Hematopoietic multipotent progenitor cell treated with erythropoietin and hydrocortisone succinate and interleukin-3 and kit ligand, for 17 days (in vitro differentiated cells): ENCODE measurements around the gene PARVA.
"Not testable (repeated sequence)": the region's sequence is repeated elsewhere in the genome, so short reads cannot be mapped to it uniquely, and the experiment has no call there.

ENCODE experiments used
- DNase-seq: peaks from one replicate; pipeline ENCODE4 v3.0.0-alpha.2; 2015; ENCODE audit warnings: low spot score

Gene PARVA

DNA sequence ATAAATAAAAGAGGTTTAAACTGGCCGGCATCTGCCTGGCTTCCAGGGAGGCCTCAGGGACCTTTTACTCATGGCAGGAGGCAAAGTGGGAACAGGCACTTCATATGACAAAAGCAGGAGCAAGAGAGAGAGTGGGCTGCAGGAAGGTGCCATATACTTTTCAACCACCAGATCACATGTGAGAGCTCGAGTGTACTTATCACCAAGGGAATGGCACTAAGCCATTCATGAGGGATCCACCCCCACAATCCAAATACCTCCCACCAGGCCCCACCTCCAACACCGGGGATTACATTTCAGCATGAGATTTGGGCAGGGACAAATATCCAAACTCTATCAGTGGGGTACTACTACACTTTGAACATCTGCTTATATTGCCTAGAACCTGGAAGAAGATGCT is 126.5 kb downstream of the PARVA start:
- no peak for DNase-seq

- no peak for DNase-seq
Measured at GRCh38 chr11:12505183-12505582, 127.8 kb downstream of the PARVA start.

GRCh38 chr11:12506404-12506921 is 129.1 kb downstream of the PARVA start:
- no peak for DNase-seq

- DNase-seq = no peak
Measured at GRCh38 chr11:12507391-12507790, 130.0 kb downstream of the PARVA start.

GRCh38 chr11:12508151-12508751 is 130.9 kb downstream of the PARVA start:
- no peak for DNase-seq

DNA sequence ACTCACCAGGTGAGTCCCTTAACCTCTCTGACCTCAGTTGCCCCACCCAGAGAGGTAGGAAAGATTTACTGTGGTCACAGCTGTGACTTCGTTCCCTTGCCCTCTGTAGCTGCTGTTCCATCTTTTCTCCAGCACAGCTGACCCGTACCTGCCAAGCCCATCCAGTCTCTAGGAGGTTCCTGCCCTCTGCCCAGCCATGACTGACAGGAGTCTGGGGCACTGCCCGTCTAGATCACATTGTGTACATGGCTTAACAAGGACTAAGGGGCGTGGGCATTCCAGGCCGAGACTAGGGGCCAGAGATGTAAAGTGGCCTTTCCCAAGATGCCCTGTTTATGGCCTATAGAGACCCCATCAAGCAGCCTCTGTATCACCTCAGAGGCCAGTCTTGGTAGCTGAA is 132.0 kb downstream of the PARVA start:
- no peak for DNase-seq

- no peak for DNase-seq
Measured at GRCh38 chr11:12512132-12512531, 134.8 kb downstream of the PARVA start.

- DNase-seq = no peak
Measured at GRCh38 chr11:12512826-12513395, 135.5 kb downstream of the PARVA start.

- DNase-seq = no peak
Measured at GRCh38 chr11:12516387-12517105, 139.2 kb downstream of the PARVA start.

GRCh38 chr11:12517306-12517705 is 139.9 kb downstream of the PARVA start:
- DNase-seq = no peak

DNA sequence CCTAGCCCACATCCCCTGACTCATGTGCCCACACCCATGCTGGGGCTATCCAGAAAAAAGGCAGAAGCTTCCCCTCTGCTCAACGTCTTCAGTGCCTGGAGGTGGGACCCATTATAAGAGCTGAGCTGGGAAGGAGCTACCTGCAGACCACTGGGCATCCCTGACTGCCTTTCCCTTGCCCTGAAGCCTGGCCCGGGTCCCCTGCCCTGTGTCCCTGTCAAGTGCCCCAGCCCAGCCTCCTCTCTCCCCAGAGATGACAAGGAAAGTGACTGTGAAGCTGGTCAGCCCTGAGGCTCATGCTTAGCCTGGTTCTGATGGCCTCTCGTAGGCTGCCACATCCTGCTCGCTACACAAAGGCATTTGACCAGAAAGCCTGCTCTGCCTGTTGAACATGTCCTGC is 140.4 kb downstream of the PARVA start:
- DNase-seq = no peak

DNA sequence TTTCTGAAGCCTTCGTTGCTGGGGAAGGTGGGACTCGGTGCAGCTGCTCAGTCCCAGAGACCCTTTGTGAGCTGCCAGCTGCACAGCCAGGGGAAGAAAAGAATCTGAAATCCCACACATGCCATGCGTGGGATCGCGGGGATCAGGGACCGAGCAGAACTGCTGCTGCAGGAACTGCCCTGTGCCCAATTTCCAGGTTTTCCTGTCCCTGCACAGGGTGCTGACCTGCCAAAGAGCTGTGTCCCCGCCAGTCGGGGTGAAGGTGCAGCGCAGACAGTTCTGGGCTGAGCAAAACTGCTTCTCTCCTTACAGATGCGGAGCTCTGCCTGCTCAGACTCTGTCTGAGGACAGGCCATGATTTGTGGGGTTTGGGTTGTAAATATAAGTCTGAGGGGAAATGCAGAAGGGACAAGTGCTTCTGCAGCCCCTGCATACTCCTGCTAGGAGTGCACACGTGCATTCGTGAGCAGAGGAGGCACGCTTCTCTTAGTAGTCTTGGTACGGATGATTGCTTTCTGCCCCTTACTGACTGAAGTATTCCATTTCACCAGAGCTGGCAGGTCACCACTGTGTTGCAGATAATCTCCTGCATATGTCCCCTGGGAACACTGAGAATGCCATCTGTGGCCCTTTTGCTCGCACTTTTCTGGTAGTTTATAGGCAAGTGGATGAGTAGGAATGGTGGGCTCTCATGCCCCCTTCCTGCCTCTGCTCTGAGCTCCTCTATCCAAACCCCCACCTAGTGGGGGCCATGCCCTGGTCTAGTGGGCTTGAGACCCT is 141.4 kb downstream of the PARVA start:
- DNase-seq = no peak

- no peak for DNase-seq
Measured at GRCh38 chr11:12520054-12520453, 142.7 kb downstream of the PARVA start.

DNA sequence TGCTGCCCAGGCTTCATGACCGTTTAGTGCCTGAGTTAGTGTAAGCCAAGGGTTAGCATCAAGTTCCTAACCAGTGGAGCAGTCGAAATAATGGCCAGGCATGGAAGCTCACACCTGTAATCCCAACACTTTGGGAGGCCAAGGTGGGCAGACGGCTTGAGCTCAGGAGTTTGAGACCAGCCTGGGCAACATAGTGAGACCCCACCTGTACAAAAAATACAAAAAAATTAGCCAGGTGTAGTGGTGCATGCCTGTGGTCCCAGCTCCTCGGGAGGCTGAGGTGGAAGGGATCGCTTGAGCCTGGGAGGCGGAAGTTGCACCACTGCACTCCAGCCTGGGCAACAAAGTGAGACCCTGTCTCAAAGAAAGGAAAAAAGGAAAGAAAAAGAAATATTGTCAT is 143.2 kb downstream of the PARVA start:
- not testable (repeated sequence) for DNase-seq

DNA sequence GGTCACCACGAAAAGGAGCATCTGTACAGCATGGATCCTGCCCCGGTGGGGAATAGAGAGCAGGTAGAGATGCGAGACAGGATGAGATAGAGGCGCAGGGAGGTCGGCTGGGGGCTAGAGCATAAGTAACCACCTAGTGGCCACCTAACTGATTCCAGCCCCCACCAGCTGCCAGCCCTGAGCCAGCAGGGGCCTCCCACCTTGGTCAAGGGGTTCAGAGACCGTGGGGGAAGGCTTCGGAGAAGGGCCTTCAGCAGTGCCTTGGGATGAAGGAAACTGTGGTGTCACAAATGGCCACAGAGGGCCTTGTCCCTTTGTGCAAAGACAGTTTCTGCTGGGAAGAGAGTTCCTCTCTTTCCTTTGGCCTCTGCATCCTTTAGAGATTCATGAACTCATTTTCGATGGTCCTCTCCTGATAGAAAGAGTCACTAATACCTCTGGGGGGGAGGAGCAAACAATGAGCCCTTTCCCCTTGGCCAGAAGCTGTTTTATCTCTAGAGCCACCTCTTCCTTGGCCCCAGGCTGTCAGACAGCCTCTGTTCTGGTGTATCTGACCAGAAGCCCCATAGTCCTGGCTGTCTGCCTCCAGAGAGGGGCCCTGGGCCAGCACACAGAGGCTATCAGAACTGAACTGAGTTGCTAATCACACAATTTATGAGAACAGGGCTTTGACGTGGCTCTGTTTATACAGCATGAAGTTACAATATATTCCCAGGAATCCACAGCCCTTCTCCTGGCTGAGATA is 146.0 kb downstream of the PARVA start:
- no peak for DNase-seq

- no peak for DNase-seq
Measured at GRCh38 chr11:12524865-12525264, 147.5 kb downstream of the PARVA start.

DNA sequence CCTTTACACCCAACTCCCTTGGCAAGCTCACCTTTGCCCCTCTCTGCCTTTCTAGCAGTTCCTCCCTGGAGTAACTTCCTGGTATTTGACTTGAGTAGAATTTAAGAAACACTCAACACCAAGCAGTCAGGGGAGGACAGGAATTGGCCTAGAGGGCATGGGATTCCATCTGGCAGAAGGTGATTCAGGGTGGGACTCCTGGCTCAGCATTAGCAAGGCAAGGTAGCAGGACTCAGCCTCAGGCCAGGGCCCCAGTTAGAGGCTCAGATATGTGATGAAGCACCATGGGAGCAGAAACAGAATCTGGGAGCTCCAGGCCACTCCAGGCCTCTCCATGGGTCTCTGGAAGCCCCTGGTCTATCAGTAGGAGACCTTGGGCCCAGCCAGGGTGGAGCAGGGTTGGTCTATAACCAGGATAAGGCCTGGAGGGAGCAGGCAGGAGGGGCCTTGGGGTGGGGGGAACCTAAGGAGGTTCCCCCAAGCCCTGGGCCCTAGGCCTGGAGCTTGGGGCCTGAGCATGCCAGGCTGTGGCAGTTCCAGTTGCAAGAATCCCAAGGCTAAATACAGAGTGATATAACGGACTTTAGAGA is 148.2 kb downstream of the PARVA start:
- no peak for DNase-seq

DNA sequence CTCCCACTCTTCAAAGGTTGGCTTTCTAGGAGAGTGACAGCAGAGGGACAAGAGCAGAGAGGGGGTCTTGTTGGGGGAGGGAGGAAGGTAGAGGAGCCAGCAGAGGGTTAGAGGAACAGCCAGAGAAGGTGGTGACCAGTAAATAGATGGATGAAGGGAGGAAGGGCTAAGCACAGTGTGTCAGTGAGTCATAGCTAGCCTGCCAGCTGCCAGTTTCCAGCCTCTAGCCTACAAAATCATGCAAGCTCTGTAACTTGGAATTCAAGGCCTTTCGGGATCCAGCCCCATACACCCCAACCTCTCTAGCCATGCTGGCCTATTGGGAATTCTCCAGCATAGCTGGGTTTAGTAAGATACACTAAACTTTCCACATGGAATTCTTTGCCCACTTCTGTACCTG is 149.4 kb downstream of the PARVA start:
- DNase-seq = no peak

DNA sequence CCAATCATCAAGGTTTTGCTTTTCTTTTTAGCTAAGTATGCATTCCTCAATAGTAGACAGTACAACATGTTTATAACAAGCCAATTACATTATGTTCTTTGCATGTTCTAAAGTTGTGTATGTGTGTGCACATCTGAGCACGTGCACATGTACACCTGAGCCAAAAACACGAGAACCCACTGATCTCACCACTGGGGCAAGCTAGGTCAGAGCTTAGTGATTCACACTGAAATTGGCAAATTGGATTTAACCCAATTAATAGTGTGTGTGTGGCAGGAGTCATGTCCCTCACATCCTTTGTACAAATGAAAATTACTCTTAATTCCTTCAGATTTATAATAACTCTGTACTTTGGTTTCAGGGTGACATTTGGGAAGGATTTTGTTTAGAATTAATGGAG is 151.1 kb downstream of the PARVA start:
- DNase-seq = no peak

GRCh38 chr11:12529041-12529440 is 151.7 kb downstream of the PARVA start:
- DNase-seq = no peak

DNA sequence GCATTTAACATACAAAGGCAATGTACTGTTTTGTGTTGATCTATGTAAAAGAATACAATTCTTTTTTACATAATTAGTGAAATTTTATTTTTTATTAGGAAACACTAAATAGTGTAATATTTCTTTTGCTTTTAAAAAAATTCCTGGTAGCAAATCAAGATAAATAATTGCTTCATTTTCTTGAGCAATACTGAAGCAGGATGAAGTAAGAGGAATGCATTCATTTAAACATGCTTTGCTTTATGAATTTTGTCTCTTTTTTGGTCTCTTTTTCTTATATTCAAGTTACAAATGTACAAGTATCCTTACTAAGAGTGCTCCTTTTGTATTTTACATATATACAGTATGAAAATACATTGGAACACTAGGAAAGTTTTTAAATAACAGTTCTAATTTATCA is 152.4 kb downstream of the PARVA start:
- DNase-seq = no peak

GRCh38 chr11:12531020-12531419 is 153.6 kb downstream of the PARVA start:
- no peak for DNase-seq
